Non-pigmented ciliary epithelial cell (primary cell): ENCODE results near the gene DAP.
"Not testable (repeated sequence)": the region's sequence is repeated elsewhere in the genome, so short reads cannot be mapped to it uniquely, and the experiment has no call there.

ENCODE experiments used
- DNase-seq: peaks from one replicate; pipeline ENCODE4 v3.0.0-alpha.2; 2010; ENCODE audit warnings: low read depth

The DAP gene

GRCh38 chr5:10671041-10672008, 89.7 kb downstream of the DAP start:
- DNase-seq: no peak

- no peak for DNase-seq
These were observed 91.1 kb downstream of the DAP start for GRCh38 chr5:10669983-10670382.

GRCh38 chr5:10668697-10669096, 92.3 kb downstream of the DAP start:
- DNase-seq: no peak

- DNase-seq: no peak
These were observed 93.5 kb downstream of the DAP start for GRCh38 chr5:10667431-10668057.

GRCh38 chr5:10666531-10667299, 94.3 kb downstream of the DAP start:
- DNase-seq: no peak

GRCh38 chr5:10665799-10666198, 95.2 kb downstream of the DAP start:
- DNase-seq: no peak

GRCh38 chr5:10664180-10664769, 96.8 kb downstream of the DAP start:
- not testable (repeated sequence) for DNase-seq

GRCh38 chr5:10663489-10664179, 97.4 kb downstream of the DAP start:
- no peak for DNase-seq

- DNase-seq: no peak
These were observed 98.2 kb downstream of the DAP start for GRCh38 chr5:10662661-10663488.

- DNase-seq: no peak
These were observed 99.0 kb downstream of the DAP start for GRCh38 chr5:10662083-10662482.

GRCh38 chr5:10661401-10661800, 99.6 kb downstream of the DAP start:
- DNase-seq: no peak

GRCh38 chr5:10660720-10661387, 100.2 kb downstream of the DAP start:
- DNase-seq: no peak

GRCh38 chr5:10660135-10660534, 100.9 kb downstream of the DAP start:
- no peak for DNase-seq

GRCh38 chr5:10658265-10658664, 102.8 kb downstream of the DAP start:
- DNase-seq: no peak

- DNase-seq: no peak
These were observed 104.8 kb downstream of the DAP start for GRCh38 chr5:10655972-10656830.

GRCh38 chr5:10655161-10655971, 105.7 kb downstream of the DAP start:
- DNase-seq: no peak

GRCh38 chr5:10654566-10654965, 106.5 kb downstream of the DAP start:
- no peak for DNase-seq

GRCh38 chr5:10653751-10654400, 107.2 kb downstream of the DAP start:
- no peak for DNase-seq
